ENCODE data around the gene FOXN3.
A peak's percentile ranks its signal among the peaks of the same experiment; 100 is the strongest.

The FOXN3 gene

GRCh38 chr14:89255852-89256251 is 161.2 kb downstream of the FOXN3 start:
- WGBS (ENCODE audit: extremely low coverage, insufficient coverage, insufficient read length): no CpG with 5 or more reads among the region's 3 CpGs
- H3K79me2 ChIP-seq (ENCODE audit: control insufficient read depth, insufficient read depth, low read length, poor library complexity): peaks cover 4% of the 10 kb centered on the region
- H3K9me3 ChIP-seq (ENCODE audit: insufficient read depth, low read depth, low read length): peaks cover 2% of the 10 kb centered on the region

GRCh38 chr14:89255012-89255411 is 162.0 kb downstream of the FOXN3 start:
- Histone ChIP-seq H3K18ac (ENCODE audit: low read length) (peak overlapping the region; percentile 76), H2BK5ac (ENCODE audit: low read depth, low read length, poor library complexity) (no peak overlapping the region), H3K4ac (ENCODE audit: low read depth, low read length) (peak overlapping the region; percentile 50), H2BK120ac (ENCODE audit: insufficient read depth, low read length, poor library complexity) (no peak overlapping the region), H3K4me2 (ENCODE audit: low read length) (no peak overlapping the region), H3K79me2 (ENCODE audit: control insufficient read depth, insufficient read depth, low read length, poor library complexity) (peaks cover 3% of the 10 kb centered on the region), H3K14ac (ENCODE audit: low read length) (no peak overlapping the region), H3K27me3 (ENCODE audit: insufficient read depth, low read length) (no peaks in the 10 kb centered on the region), H3K4me3 (ENCODE audit: low read depth, low read length) (no peak overlapping the region), H3K23ac (ENCODE audit: low read length) (no peak overlapping the region), H4K12ac (ENCODE audit: low read depth, low read length) (no peak overlapping the region), H3K79me1 (ENCODE audit: low read length) (peaks cover 12% of the 10 kb centered on the region), H4K91ac (ENCODE audit: low read depth, low read length) (no peak overlapping the region), H3K9me3 (ENCODE audit: insufficient read depth, low read depth, low read length) (peaks cover 2% of the 10 kb centered on the region), H3K9ac (ENCODE audit: low read length) (no peak overlapping the region), H2AFZ (ENCODE audit: insufficient read depth, low read length, poor library complexity) (no peak overlapping the region), H3K27ac (ENCODE audit: low read depth, low read length) (no peak overlapping the region), H2BK12ac (ENCODE audit: low read length) (no peak overlapping the region), H3K4me1 (ENCODE audit: control insufficient read depth in 1 of 2, insufficient read depth in 2 of 2, low read length in 2 of 2) (peaks cover 21 to 23% of the 10 kb centered on the region in 2 experiments), H2AK5ac (ENCODE audit: low read length) (no peak overlapping the region), H3K36me3 (ENCODE audit: control insufficient read depth in 1 of 2, insufficient read depth in 2 of 2, low read length in 2 of 2) (peaks cover 2 to 4% of the 10 kb centered on the region in 2 experiments), H4K8ac (ENCODE audit: low read depth, low read length) (no peak overlapping the region)
- WGBS (ENCODE audit: extremely low coverage, insufficient coverage, insufficient read length): no CpG with 5 or more reads among the region's 9 CpGs
- no peak for DNase-seq

More at GRCh38 chr14:89255852-89256251, 161.2 kb downstream of the FOXN3 start:
- H3K36me3 ChIP-seq (ENCODE audit: control insufficient read depth in 1 of 2, insufficient read depth in 2 of 2, low read length in 2 of 2): peaks cover 3 to 4% of the 10 kb centered on the region in 2 experiments
- peaks cover 6% of the 10 kb centered on the region for H3K79me1 ChIP-seq (ENCODE audit: low read length)
- H3K18ac ChIP-seq (ENCODE audit: low read length): peak overlapping the region; percentile 10
- no peak overlapping the region for H4K91ac ChIP-seq (ENCODE audit: low read depth, low read length)
- no peak overlapping the region for H3K9ac ChIP-seq (ENCODE audit: low read length)
- no peak overlapping the region for H4K12ac ChIP-seq (ENCODE audit: low read depth, low read length)
- H3K4me2 ChIP-seq (ENCODE audit: low read length): no peak overlapping the region
- H2AFZ ChIP-seq (ENCODE audit: insufficient read depth, low read length, poor library complexity): no peak overlapping the region
- H3K4me1 ChIP-seq (ENCODE audit: control insufficient read depth in 1 of 2, insufficient read depth in 2 of 2, low read length in 2 of 2): peaks cover 15% of the 10 kb centered on the region in 2 experiments
- H3K23ac ChIP-seq (ENCODE audit: low read length): no peak overlapping the region
- H2BK120ac ChIP-seq (ENCODE audit: insufficient read depth, low read length, poor library complexity): no peak overlapping the region
- H3K4me3 ChIP-seq (ENCODE audit: low read depth, low read length): no peak overlapping the region
- H2BK5ac ChIP-seq (ENCODE audit: low read depth, low read length, poor library complexity): no peak overlapping the region
- no peak overlapping the region for H2AK5ac ChIP-seq (ENCODE audit: low read length)
- H3K27me3 ChIP-seq (ENCODE audit: insufficient read depth, low read length): no peaks in the 10 kb centered on the region
- H3K4ac ChIP-seq (ENCODE audit: low read depth, low read length): no peak overlapping the region
- no peak overlapping the region for H4K8ac ChIP-seq (ENCODE audit: low read depth, low read length)
- no peak overlapping the region for H3K27ac ChIP-seq (ENCODE audit: low read depth, low read length)
- H2BK12ac ChIP-seq (ENCODE audit: low read length): no peak overlapping the region
- no peak for DNase-seq
- H3K14ac ChIP-seq (ENCODE audit: low read length): no peak overlapping the region

- Histone ChIP-seq H4K8ac (ENCODE audit: low read depth, low read length) (peak overlapping the region; percentile 39), H3K23ac (ENCODE audit: low read length) (no peak overlapping the region), H3K14ac (ENCODE audit: low read length) (peak overlapping the region; percentile 35), H3K18ac (ENCODE audit: low read length) (peak overlapping the region; percentile 76), H3K27ac (ENCODE audit: low read depth, low read length) (no peak overlapping the region), H2AFZ (ENCODE audit: insufficient read depth, low read length, poor library complexity) (no peak overlapping the region), H3K9me3 (ENCODE audit: insufficient read depth, low read depth, low read length) (peaks cover 2% of the 10 kb centered on the region), H3K4ac (ENCODE audit: low read depth, low read length) (peak overlapping the region; percentile 50), H3K4me2 (ENCODE audit: low read length) (no peak overlapping the region), H4K91ac (ENCODE audit: low read depth, low read length) (no peak overlapping the region), H3K4me1 (ENCODE audit: control insufficient read depth in 1 of 2, insufficient read depth in 2 of 2, low read length in 2 of 2) (peaks cover 25 to 27% of the 10 kb centered on the region in 2 experiments), H2AK5ac (ENCODE audit: low read length) (no peak overlapping the region), H2BK12ac (ENCODE audit: low read length) (peak overlapping the region; percentile 39), H3K36me3 (ENCODE audit: control insufficient read depth in 1 of 2, insufficient read depth in 2 of 2, low read length in 2 of 2) (peaks cover 2 to 4% of the 10 kb centered on the region in 2 experiments), H2BK5ac (ENCODE audit: low read depth, low read length, poor library complexity) (no peak overlapping the region), H3K79me2 (ENCODE audit: control insufficient read depth, insufficient read depth, low read length, poor library complexity) (peaks cover 3% of the 10 kb centered on the region), H2BK120ac (ENCODE audit: insufficient read depth, low read length, poor library complexity) (no peak overlapping the region), H4K12ac (ENCODE audit: low read depth, low read length) (no peak overlapping the region), H3K79me1 (ENCODE audit: low read length) (peaks cover 19% of the 10 kb centered on the region), H3K9ac (ENCODE audit: low read length) (no peak overlapping the region), H3K27me3 (ENCODE audit: insufficient read depth, low read length) (no peaks in the 10 kb centered on the region), H3K4me3 (ENCODE audit: low read depth, low read length) (no peak overlapping the region)
- no CpG with 5 or more reads among the region's 12 CpGs for WGBS (ENCODE audit: extremely low coverage, insufficient coverage, insufficient read length)
- DNase-seq: no peak
These were observed 162.7 kb downstream of the FOXN3 start for GRCh38 chr14:89254166-89254909.

GRCh38 chr14:89252887-89253532 is 164.0 kb downstream of the FOXN3 start:
- Histone ChIP-seq H2AFZ (ENCODE audit: insufficient read depth, low read length, poor library complexity) (no peak overlapping the region), H3K36me3 (ENCODE audit: control insufficient read depth in 1 of 2, insufficient read depth in 2 of 2, low read length in 2 of 2) (peaks cover 2 to 4% of the 10 kb centered on the region in 2 experiments), H3K4me3 (ENCODE audit: low read depth, low read length) (no peak overlapping the region), H3K23ac (ENCODE audit: low read length) (no peak overlapping the region), H3K4me1 (ENCODE audit: control insufficient read depth in 1 of 2, insufficient read depth in 2 of 2, low read length in 2 of 2) (peaks cover 27 to 28% of the 10 kb centered on the region in 2 experiments), H3K9me3 (ENCODE audit: insufficient read depth, low read depth, low read length) (peaks cover 2% of the 10 kb centered on the region), H2BK5ac (ENCODE audit: low read depth, low read length, poor library complexity) (no peak overlapping the region), H2AK5ac (ENCODE audit: low read length) (no peak overlapping the region), H4K91ac (ENCODE audit: low read depth, low read length) (no peak overlapping the region), H2BK120ac (ENCODE audit: insufficient read depth, low read length, poor library complexity) (no peak overlapping the region), H4K8ac (ENCODE audit: low read depth, low read length) (no peak overlapping the region), H3K18ac (ENCODE audit: low read length) (peak overlapping the region; percentile 17), H3K4ac (ENCODE audit: low read depth, low read length) (no peak overlapping the region), H3K27me3 (ENCODE audit: insufficient read depth, low read length) (no peaks in the 10 kb centered on the region), H3K27ac (ENCODE audit: low read depth, low read length) (no peak overlapping the region), H3K4me2 (ENCODE audit: low read length) (no peak overlapping the region), H4K12ac (ENCODE audit: low read depth, low read length) (no peak overlapping the region), H3K9ac (ENCODE audit: low read length) (no peak overlapping the region), H3K14ac (ENCODE audit: low read length) (no peak overlapping the region), H2BK12ac (ENCODE audit: low read length) (peak overlapping the region; percentile 19), H3K79me2 (ENCODE audit: control insufficient read depth, insufficient read depth, low read length, poor library complexity) (peaks cover 3% of the 10 kb centered on the region), H3K79me1 (ENCODE audit: low read length) (peaks cover 22% of the 10 kb centered on the region)
- no CpG with 5 or more reads among the region's 15 CpGs for WGBS (ENCODE audit: extremely low coverage, insufficient coverage, insufficient read length)
- DNase-seq: peak; percentile 93 to 94
